Left ventricle myocardium inferior (tissue), 1 donor: ENCODE results near the gene TAOK2. TPM values are rescaled to one million over a fixed set of nuclear protein-coding genes. Genes with fewer than 3 reads are reported as not detected.

Source experiments
- DNase-seq: peaks from one replicate; pipeline ENCODE4 v3.0.0-alpha.2; 2020
- H3K27ac ChIP-seq: fragments of 200-600 bp; replicated peaks from 2 replicates; pipeline ENCODE4 v1.8.0; 2021
- H3K27me3 ChIP-seq: fragments of 200-600 bp; 2 replicates; pipeline ENCODE4 v1.8.0; 2021; ENCODE audit warnings: low read depth
- H3K36me3 ChIP-seq: fragments of 200-600 bp; 2 replicates; pipeline ENCODE4 v1.8.0; 2021
- H3K4me1 ChIP-seq: fragments of 200-600 bp; 2 replicates; pipeline ENCODE4 v1.8.0; 2021
- H3K4me3 ChIP-seq: fragments of 200-600 bp; 2 replicates; pipeline ENCODE4 v1.8.0; 2021; ENCODE audit warnings: mild to moderate bottlenecking, moderate library complexity
- H3K9me3 ChIP-seq: fragments of 200-600 bp; replicated peaks from 2 replicates; pipeline ENCODE4 v1.8.0; 2021
- CTCF ChIP-seq: fragments of 200-600 bp; IDR thresholded peaks from 2 replicates; pipeline ENCODE4 v1.8.0; 2021; ENCODE audit warnings: antibody characterized with exemption, mild to moderate bottlenecking, borderline replicate concordance
- intact Hi-C: fragments of 100-400 bp; cut with micrococcal nuclease; formaldehyde crosslinking; loops from one replicate; pipeline ENCODE4 v1.11.0; 2022
- total RNA-seq: library from RNA; stranded (reverse); fragmentation: NEBNext Ultra II Directional; extraction: Animal tissue kit (Norgen Biotek cat#: 25700); gene quantifications from one replicate; pipeline ENCODE4 v1.2.1, GENCODE V29; 2021
- donor health status: DM: no; HTN: yes; CAD: no; lungs with severe emphysema.

TAOK2 gene
- total RNA-seq, 1 donor from 2014 or later, result 34.3 TPM

- Histone ChIP-seq H3K27ac (no peak overlapping the region), H3K4me3 (no peak overlapping the region), H3K9me3 (no peaks in the 10 kb centered on the region), H3K36me3 (peaks cover 26% of the 10 kb centered on the region), H3K4me1 (peaks cover 42% of the 10 kb centered on the region), H3K27me3 (no peaks in the 10 kb centered on the region)
- intact Hi-C loops, result no loop called here
- DNase-seq, result no peak
- no peak for TF ChIP-seq CTCF
Observed at GRCh38 chr16:29972500-29972899, 1.2 kb upstream of the TAOK2 start.

- Histone ChIP-seq H3K9me3 (no peaks in the 10 kb centered on the region), H3K27ac (peak overlapping the region; percentile 96), H3K4me3 (peak overlapping the region; percentile 97), H3K4me1 (peaks cover 47% of the 10 kb centered on the region), H3K36me3 (peaks cover 26% of the 10 kb centered on the region), H3K27me3 (no peaks in the 10 kb centered on the region)
- DNase-seq, result no peak
- no peak for TF ChIP-seq CTCF
- intact Hi-C loops, result no loop called here
Observed at GRCh38 chr16:29972992-29973383, 680 bp upstream of the TAOK2 start.

GRCh38 chr16:29974291-29975133, 844 bp downstream of the TAOK2 start:
- DNase-seq, result no peak
- TF ChIP-seq CTCF, result no peak

GRCh38 chr16:29975134-29975538, 1.5 kb downstream of the TAOK2 start:
- Histone ChIP-seq H3K4me1 (peaks cover 67% of the 10 kb centered on the region), H3K4me3 (peak overlapping the region; percentile 97), H3K27me3 (no peaks in the 10 kb centered on the region), H3K27ac (peak overlapping the region; percentile 96), H3K36me3 (peaks cover 30% of the 10 kb centered on the region), H3K9me3 (no peaks in the 10 kb centered on the region)
- intact Hi-C loops, result no loop called here
- DNase-seq, result no peak
- TF ChIP-seq CTCF, result no peak

More at GRCh38 chr16:29974291-29975133, 844 bp downstream of the TAOK2 start:
- Histone ChIP-seq H3K27ac (peak overlapping the region; percentile 96), H3K9me3 (no peaks in the 10 kb centered on the region), H3K27me3 (no peaks in the 10 kb centered on the region), H3K36me3 (peaks cover 28% of the 10 kb centered on the region), H3K4me1 (peaks cover 60% of the 10 kb centered on the region), H3K4me3 (peak overlapping the region; percentile 97)
- intact Hi-C loops, result no loop called here

GRCh38 chr16:29975811-29976511, 2.3 kb downstream of the TAOK2 start:
- DNase-seq, result no peak
- peaks cover 70% of the 10 kb centered on the region for H3K4me1 ChIP-seq
- TF ChIP-seq CTCF, result no peak
- intact Hi-C loops, result no loop called here
- H3K9me3 ChIP-seq, result no peaks in the 10 kb centered on the region
- H3K27ac ChIP-seq, result peak overlapping the region; percentile 96
- H3K36me3 ChIP-seq, result peaks cover 38% of the 10 kb centered on the region
- peak overlapping the region; percentile 97 for H3K4me3 ChIP-seq
- H3K27me3 ChIP-seq, result no peaks in the 10 kb centered on the region
